ENCODE measurements around the gene SHMT2. TPM values are rescaled to one million over a fixed set of nuclear protein-coding genes. Genes with fewer than 3 reads are reported as not detected.

The SHMT2 gene
- total RNA-seq, 1 donor from 2014 or later = 118 TPM

GRCh38 chr12:57244312-57244696 lies 14.8 kb downstream of the SHMT2 start:
- no peak for DNase-seq (ENCODE audit: low read depth)
- H3K4me3 ChIP-seq (ENCODE audit: low read depth, low read length) = no peak overlapping the region
- no peak for TF ChIP-seq CTCF (conservative IDR thresholded peaks at IDR 0.05; ENCODE audit: low read depth, low read length)

GRCh38 chr12:57247041-57247440 lies 17.5 kb downstream of the SHMT2 start:
- no peak for TF ChIP-seq CTCF (conservative IDR thresholded peaks at IDR 0.05; ENCODE audit: low read depth, low read length)
- H3K4me3 ChIP-seq (ENCODE audit: low read depth, low read length) = no peak overlapping the region
- no peak for DNase-seq (ENCODE audit: low read depth)

GRCh38 chr12:57248934-57249742 lies 19.6 kb downstream of the SHMT2 start:
- TF ChIP-seq CTCF (conservative IDR thresholded peaks at IDR 0.05; ENCODE audit: low read depth, low read length) = no peak
- no peak overlapping the region for H3K4me3 ChIP-seq (ENCODE audit: low read depth, low read length)
- DNase-seq (ENCODE audit: low read depth) = no peak

- TF ChIP-seq CTCF (conservative IDR thresholded peaks at IDR 0.05; ENCODE audit: low read depth, low read length) = no peak
- H3K4me3 ChIP-seq (ENCODE audit: low read depth, low read length) = no peak overlapping the region
- no peak for DNase-seq (ENCODE audit: low read depth)
These were observed 21.0 kb downstream of the SHMT2 start for GRCh38 chr12:57250541-57250940.

GRCh38 chr12:57250956-57251355 lies 21.4 kb downstream of the SHMT2 start, which contains the start of gene STAC3:
TSS of gene STAC3 (minus strand) at chr12:57251187. CDS start at chr12:57249636, 1,551 bp downstream.
- no peak within 1 kb of the TSS for H3K4me3 ChIP-seq (ENCODE audit: low read depth, low read length)
- no peak for TF ChIP-seq CTCF (conservative IDR thresholded peaks at IDR 0.05; ENCODE audit: low read depth, low read length)
- no peak for DNase-seq (ENCODE audit: low read depth)

GRCh38 chr12:57254506-57255280 lies 25.2 kb downstream of the SHMT2 start:
- no peak for DNase-seq (ENCODE audit: low read depth)
- no peak overlapping the region for H3K4me3 ChIP-seq (ENCODE audit: low read depth, low read length)
- no peak for TF ChIP-seq CTCF (conservative IDR thresholded peaks at IDR 0.05; ENCODE audit: low read depth, low read length)
